GM23338 (cell line): ENCODE measurements around the gene RBM38. TPM values are rescaled to one million over a fixed set of nuclear protein-coding genes. Genes with fewer than 3 reads are reported as not detected.

Experiments
- ATAC-seq: fragments of 200-7000 bp; cut with Tn5 transposase; 3 replicates; pipeline ENCODE4 v1.9.1; 2020
- DNase-seq: peaks from one replicate; pipeline ENCODE4 v3.0.0-alpha.2; 2015; ENCODE audit warnings: low spot score
- H2AFZ ChIP-seq: fragments of 200-600 bp; sonication (generic); 2 replicates; pipeline ENCODE4 v1.8.0; 2016; ENCODE audit warnings: antibody characterized with exemption, mild to moderate bottlenecking, moderate library complexity
- H3F3A ChIP-seq: fragments of 200-600 bp; sonication (generic); replicated peaks from 2 replicates; pipeline ENCODE4 v1.8.0; 2017; ENCODE audit warnings: antibody characterized with exemption, mixed run types, low read depth
- H3K27ac ChIP-seq: fragments of 200-600 bp; sonication (generic); 2 replicates; pipeline ENCODE4 v1.6.1; 2016; ENCODE audit warnings: low read depth
- H3K27me3 ChIP-seq: fragments of 200-600 bp; sonication (generic); 2 replicates; pipeline ENCODE4 v1.8.0; 2016; ENCODE audit warnings: mild to moderate bottlenecking, mixed run types, moderate library complexity; ENCODE audit not compliant: insufficient read depth
- H3K36me3 ChIP-seq: fragments of 200-600 bp; sonication (generic); 2 replicates; pipeline ENCODE4 v1.8.0; 2016; ENCODE audit warnings: mild to moderate bottlenecking; ENCODE audit not compliant: insufficient read depth
- H3K4me1 ChIP-seq: fragments of 200-600 bp; sonication (generic); 2 replicates; pipeline ENCODE4 v1.8.0; 2016; ENCODE audit warnings: mild to moderate bottlenecking, moderate library complexity; ENCODE audit not compliant: insufficient read depth
- H3K4me2 ChIP-seq: fragments of 200-600 bp; sonication (generic); 2 replicates; pipeline ENCODE4 v1.7.1; 2017; ENCODE audit warnings: mixed run types
- H3K4me3 ChIP-seq: fragments of 200-600 bp; sonication (generic); 2 replicates; pipeline ENCODE4 v1.6.1; 2016; ENCODE audit warnings: mixed run types
- H3K79me2 ChIP-seq: fragments of 200-600 bp; sonication (generic); replicated peaks from 2 replicates; pipeline ENCODE4 v1.8.0; 2017; ENCODE audit warnings: mild to moderate bottlenecking; ENCODE audit not compliant: insufficient read depth
- H3K9me2 ChIP-seq: fragments of 200-600 bp; sonication (generic); 2 replicates; pipeline ENCODE4 v1.8.0; 2017; ENCODE audit not compliant: insufficient read depth
- H4K20me1 ChIP-seq: fragments of 200-600 bp; sonication (generic); replicated peaks from 2 replicates; pipeline ENCODE4 v1.8.0; 2017; ENCODE audit warnings: mild to moderate bottlenecking; ENCODE audit not compliant: insufficient read depth
- H3K27ac Mint-ChIP-seq: 2 replicates; pipeline ENCODE4 v1.8.0; 2020; ENCODE audit warnings: inconsistent platforms, mild to moderate bottlenecking, moderate library complexity, mixed read lengths
- H3K27me3 Mint-ChIP-seq: 3 replicates; pipeline ENCODE4 v1.8.0; 2022; ENCODE audit warnings: low read depth, mild to moderate bottlenecking, moderate library complexity, mixed read lengths, inconsistent platforms; ENCODE audit not compliant: insufficient read depth, poor library complexity
- H3K36me3 Mint-ChIP-seq: 3 replicates; pipeline ENCODE4 v1.8.0; 2021; ENCODE audit warnings: low read depth, mild to moderate bottlenecking, inconsistent platforms, moderate library complexity, mixed read lengths
- H3K4me1 Mint-ChIP-seq: 3 replicates; pipeline ENCODE4 v1.8.0; 2020; ENCODE audit warnings: mild to moderate bottlenecking, inconsistent platforms, mixed read lengths
- H3K4me3 Mint-ChIP-seq: 3 replicates; pipeline ENCODE4 v1.8.0; 2021; ENCODE audit warnings: moderate library complexity, mild to moderate bottlenecking, inconsistent platforms, mixed read lengths
- H3K9me3 Mint-ChIP-seq: 3 replicates; pipeline ENCODE4 v1.8.0; 2020; ENCODE audit warnings: moderate library complexity, mild to moderate bottlenecking, inconsistent platforms, mixed read lengths
- CREB1 ChIP-seq: fragments of 250-450 bp; sonication (Bioruptor Pico); IDR thresholded peaks from 2 replicates; pipeline ENCODE4 v1.5.0; 2020; ENCODE audit warnings: low read depth, mild to moderate bottlenecking, moderate library complexity
- EZH2 ChIP-seq: fragments of 200-600 bp; sonication (generic); IDR thresholded peaks from one replicate; pipeline ENCODE4 v1.8.0; 2017; ENCODE audit warnings: antibody characterized with exemption, mild to moderate bottlenecking, low read depth; ENCODE audit not compliant: unreplicated experiment
- EZH2phosphoT487 ChIP-seq: fragments of 200-600 bp; sonication (generic); IDR thresholded peaks from one replicate; pipeline ENCODE4 v1.8.1; 2018; ENCODE audit warnings: antibody characterized with exemption; ENCODE audit not compliant: unreplicated experiment
- JUNB ChIP-seq: IDR thresholded peaks from one replicate; pipeline ENCODE4 v1.6.1; 2016; ENCODE audit warnings: antibody characterized with exemption; ENCODE audit not compliant: unreplicated experiment
- POLR2AphosphoS5 ChIP-seq: IDR thresholded peaks from 2 replicates; pipeline ENCODE4 v1.6.1; 2016; ENCODE audit warnings: antibody characterized with exemption, low read depth
- STAT1 ChIP-seq: IDR thresholded peaks from one replicate; pipeline ENCODE4 v1.6.1; 2016; ENCODE audit warnings: antibody characterized with exemption; ENCODE audit not compliant: unreplicated experiment
- ZNF114 ChIP-seq: fragments of 250-450 bp; sonication (Bioruptor Pico); IDR thresholded peaks from 2 replicates; pipeline ENCODE4 v1.5.0; 2020; ENCODE audit warnings: mild to moderate bottlenecking, moderate library complexity
- ZNF331 ChIP-seq: fragments of 250-450 bp; sonication (Bioruptor Pico); IDR thresholded peaks from 2 replicates; pipeline ENCODE4 v1.5.0; 2020; ENCODE audit warnings: low read depth, mild to moderate bottlenecking, moderate library complexity
- polyA plus RNA-seq: library from polyadenylated mRNA; unstranded; fragments of >200 nt; fragmentation: Nextera tagmentation; extraction: Ambion mirVana; gene quantifications from 2 replicates; pipeline ENCODE4 v1.2.1, GENCODE V29; 2016
- total RNA-seq: library from RNA; depleted of rRNA; stranded (reverse); fragments of >200 nt; shearing (Covaris generic); gene quantifications from 2 replicates; pipeline ENCODE4 v1.2.3, GENCODE V29; 2014
- TF ChIP-seq, protein P1 (sequence below), 2 experiments: fragments of 200-600 bp in 1 of 2; sonication (generic) in 1 of 2; conservative IDR thresholded peaks; 2 replicates each; pipeline versions ENCODE4 v1.5.1 to v1.6.1; 2016 to 2017; ENCODE audit warnings: antibody characterized with exemption in 2 of 2, low read depth in 2 of 2, mild to moderate bottlenecking in 2 of 2, moderate library complexity in 1 of 2
- TF ChIP-seq, protein P2 (sequence below): fragments of 250-450 bp; sonication (Bioruptor Pico); IDR thresholded peaks from 2 replicates; pipeline ENCODE4 v1.5.0; 2020; ENCODE audit warnings: mild to moderate bottlenecking, moderate library complexity

The RBM38 gene
- total and polyA plus RNA-seq, 2 experiments from 2014 or later = 22.9 to 80.5 TPM

DNA sequence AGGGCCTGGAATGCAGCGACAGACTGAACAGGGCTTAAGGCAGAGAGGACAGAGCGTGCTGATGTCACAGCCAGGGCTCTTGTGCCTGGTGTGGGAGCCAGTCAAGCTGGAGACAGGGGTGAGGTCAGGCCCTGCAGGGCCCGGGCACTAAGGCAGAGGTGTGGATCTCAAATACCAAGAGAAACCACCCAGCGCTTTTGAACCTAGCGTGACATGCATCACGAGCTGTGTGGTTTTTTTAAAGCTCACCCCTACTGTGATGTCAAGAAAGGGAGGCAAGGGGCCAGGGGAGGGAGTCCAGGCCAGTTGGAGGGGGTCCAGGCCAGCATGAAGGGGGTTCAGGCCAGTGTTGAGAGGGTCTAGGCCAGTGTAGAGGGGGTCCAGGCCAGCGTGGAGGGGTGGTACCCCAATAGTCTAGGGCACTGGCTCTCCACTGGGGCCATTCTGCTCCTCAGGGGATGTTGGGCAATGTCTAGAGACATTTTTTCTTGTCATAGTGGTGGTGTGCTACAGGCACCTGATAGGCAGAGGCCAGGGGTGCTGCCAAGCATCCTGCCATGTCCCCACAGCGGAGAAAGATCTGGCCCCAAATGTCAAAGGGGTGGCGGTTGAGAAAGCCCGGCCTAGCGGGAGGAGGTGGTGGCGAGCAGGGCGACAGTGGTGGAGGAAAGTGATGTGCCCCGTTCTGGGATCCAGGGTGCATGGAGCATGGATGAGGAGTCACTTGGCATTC, 42.6 kb downstream of the RBM38 start:
- Mint-ChIP-seq H3K36me3 (no peaks in the 10 kb centered on the region), H3K4me1 (peaks cover 11% of the 10 kb centered on the region), H3K27ac (0 out of 2 replicates have a peak overlapping the region, but pooled peaks have one; percentile 11), H3K4me3 (no peak overlapping the region), H3K27me3 (peaks cover 10% of the 10 kb centered on the region), H3K9me3 (no peaks in the 10 kb centered on the region)
- no peak overlapping the region for H2AFZ ChIP-seq
- H3K9me2 ChIP-seq = no peaks in the 10 kb centered on the region
- H3K4me3 ChIP-seq = no peak overlapping the region
- no peaks in the 10 kb centered on the region for H4K20me1 ChIP-seq
- H3K27ac ChIP-seq = no peak overlapping the region
- no peak overlapping the region for H3K4me2 ChIP-seq
- ATAC-seq (no peak), DNase-seq (no peak)
- no peaks in the 10 kb centered on the region for H3K79me2 ChIP-seq
- H3K36me3 ChIP-seq = no peaks in the 10 kb centered on the region
- H3K4me1 ChIP-seq = no peaks in the 10 kb centered on the region
- no peaks in the 10 kb centered on the region for H3K27me3 ChIP-seq
- no peaks in the 10 kb centered on the region for H3F3A ChIP-seq
- TF ChIP-seq EZH2phosphoT487 (no peak), STAT1 (no peak), JUNB (no peak), ZNF331 (CRISPR knock-in tag) (no peak), POLR2AphosphoS5 (no peak), CREB1 (CRISPR knock-in tag) (no peak), EZH2 (no peak), ZNF114 (no peak)
- TF ChIP-seq, protein P1, sequence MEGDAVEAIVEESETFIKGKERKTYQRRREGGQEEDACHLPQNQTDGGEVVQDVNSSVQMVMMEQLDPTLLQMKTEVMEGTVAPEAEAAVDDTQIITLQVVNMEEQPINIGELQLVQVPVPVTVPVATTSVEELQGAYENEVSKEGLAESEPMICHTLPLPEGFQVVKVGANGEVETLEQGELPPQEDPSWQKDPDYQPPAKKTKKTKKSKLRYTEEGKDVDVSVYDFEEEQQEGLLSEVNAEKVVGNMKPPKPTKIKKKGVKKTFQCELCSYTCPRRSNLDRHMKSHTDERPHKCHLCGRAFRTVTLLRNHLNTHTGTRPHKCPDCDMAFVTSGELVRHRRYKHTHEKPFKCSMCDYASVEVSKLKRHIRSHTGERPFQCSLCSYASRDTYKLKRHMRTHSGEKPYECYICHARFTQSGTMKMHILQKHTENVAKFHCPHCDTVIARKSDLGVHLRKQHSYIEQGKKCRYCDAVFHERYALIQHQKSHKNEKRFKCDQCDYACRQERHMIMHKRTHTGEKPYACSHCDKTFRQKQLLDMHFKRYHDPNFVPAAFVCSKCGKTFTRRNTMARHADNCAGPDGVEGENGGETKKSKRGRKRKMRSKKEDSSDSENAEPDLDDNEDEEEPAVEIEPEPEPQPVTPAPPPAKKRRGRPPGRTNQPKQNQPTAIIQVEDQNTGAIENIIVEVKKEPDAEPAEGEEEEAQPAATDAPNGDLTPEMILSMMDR (conservative IDR thresholded peaks at IDR 0.05; ENCODE audit: low read depth in 2 of 2) = no peak
- TF ChIP-seq, protein P2, sequence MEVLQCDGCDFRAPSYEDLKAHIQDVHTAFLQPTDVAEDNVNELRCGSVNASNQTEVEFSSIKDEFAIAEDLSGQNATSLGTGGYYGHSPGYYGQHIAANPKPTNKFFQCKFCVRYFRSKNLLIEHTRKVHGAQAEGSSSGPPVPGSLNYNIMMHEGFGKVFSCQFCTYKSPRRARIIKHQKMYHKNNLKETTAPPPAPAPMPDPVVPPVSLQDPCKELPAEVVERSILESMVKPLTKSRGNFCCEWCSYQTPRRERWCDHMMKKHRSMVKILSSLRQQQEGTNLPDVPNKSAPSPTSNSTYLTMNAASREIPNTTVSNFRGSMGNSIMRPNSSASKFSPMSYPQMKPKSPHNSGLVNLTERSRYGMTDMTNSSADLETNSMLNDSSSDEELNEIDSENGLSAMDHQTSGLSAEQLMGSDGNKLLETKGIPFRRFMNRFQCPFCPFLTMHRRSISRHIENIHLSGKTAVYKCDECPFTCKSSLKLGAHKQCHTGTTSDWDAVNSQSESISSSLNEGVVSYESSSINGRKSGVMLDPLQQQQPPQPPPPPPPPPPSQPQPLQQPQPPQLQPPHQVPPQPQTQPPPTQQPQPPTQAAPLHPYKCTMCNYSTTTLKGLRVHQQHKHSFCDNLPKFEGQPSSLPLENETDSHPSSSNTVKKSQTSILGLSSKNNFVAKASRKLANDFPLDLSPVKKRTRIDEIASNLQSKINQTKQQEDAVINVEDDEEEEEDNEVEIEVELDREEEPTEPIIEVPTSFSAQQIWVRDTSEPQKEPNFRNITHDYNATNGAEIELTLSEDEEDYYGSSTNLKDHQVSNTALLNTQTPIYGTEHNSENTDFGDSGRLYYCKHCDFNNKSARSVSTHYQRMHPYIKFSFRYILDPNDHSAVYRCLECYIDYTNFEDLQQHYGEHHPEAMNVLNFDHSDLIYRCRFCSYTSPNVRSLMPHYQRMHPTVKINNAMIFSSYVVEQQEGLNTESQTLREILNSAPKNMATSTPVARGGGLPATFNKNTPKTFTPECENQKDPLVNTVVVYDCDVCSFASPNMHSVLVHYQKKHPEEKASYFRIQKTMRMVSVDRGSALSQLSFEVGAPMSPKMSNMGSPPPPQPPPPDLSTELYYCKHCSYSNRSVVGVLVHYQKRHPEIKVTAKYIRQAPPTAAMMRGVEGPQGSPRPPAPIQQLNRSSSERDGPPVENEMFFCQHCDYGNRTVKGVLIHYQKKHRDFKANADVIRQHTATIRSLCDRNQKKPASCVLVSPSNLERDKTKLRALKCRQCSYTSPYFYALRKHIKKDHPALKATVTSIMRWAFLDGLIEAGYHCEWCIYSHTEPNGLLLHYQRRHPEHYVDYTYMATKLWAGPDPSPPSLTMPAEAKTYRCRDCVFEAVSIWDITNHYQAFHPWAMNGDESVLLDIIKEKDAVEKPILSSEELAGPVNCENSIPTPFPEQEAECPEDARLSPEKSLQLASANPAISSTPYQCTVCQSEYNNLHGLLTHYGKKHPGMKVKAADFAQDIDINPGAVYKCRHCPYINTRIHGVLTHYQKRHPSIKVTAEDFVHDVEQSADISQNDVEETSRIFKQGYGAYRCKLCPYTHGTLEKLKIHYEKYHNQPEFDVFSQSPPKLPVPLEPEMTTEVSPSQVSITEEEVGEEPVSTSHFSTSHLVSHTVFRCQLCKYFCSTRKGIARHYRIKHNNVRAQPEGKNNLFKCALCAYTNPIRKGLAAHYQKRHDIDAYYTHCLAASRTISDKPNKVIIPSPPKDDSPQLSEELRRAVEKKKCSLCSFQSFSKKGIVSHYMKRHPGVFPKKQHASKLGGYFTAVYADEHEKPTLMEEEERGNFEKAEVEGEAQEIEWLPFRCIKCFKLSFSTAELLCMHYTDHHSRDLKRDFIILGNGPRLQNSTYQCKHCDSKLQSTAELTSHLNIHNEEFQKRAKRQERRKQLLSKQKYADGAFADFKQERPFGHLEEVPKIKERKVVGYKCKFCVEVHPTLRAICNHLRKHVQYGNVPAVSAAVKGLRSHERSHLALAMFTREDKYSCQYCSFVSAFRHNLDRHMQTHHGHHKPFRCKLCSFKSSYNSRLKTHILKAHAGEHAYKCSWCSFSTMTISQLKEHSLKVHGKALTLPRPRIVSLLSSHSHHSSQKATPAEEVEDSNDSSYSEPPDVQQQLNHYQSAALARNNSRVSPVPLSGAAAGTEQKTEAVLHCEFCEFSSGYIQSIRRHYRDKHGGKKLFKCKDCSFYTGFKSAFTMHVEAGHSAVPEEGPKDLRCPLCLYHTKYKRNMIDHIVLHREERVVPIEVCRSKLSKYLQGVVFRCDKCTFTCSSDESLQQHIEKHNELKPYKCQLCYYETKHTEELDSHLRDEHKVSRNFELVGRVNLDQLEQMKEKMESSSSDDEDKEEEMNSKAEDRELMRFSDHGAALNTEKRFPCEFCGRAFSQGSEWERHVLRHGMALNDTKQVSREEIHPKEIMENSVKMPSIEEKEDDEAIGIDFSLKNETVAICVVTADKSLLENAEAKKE = no peak
